HepG2 (cell line): ENCODE measurements around the gene SLFN14.
"Not testable (repeated sequence)": the region's sequence is repeated elsewhere in the genome, so short reads cannot be mapped to it uniquely, and the experiment has no call there.

ENCODE experiments used
- GATA4 ChIP-seq: sonication (generic); IDR thresholded peaks from 2 replicates; pipeline ENCODE4 v1.6.1; 2016; ENCODE audit warnings: antibody characterized with exemption, low read depth, borderline replicate concordance
- GATAD2A ChIP-seq: IDR thresholded peaks from 2 replicates; pipeline ENCODE4 v1.6.1; 2016
- JUNB ChIP-seq: sonication (generic); formaldehyde crosslinking; IDR thresholded peaks from 2 replicates; pipeline ENCODE4 v1.8.0; 2022; ENCODE audit warnings: missing genetic modification reagents, mild to moderate bottlenecking, borderline replicate concordance
- NR1H2 ChIP-seq: sonication (generic); formaldehyde crosslinking; IDR thresholded peaks from 2 replicates; pipeline ENCODE4 v1.8.1; 2022; ENCODE audit warnings: low read depth, missing genetic modification reagents, borderline replicate concordance
- POLR2AphosphoS5 ChIP-seq: IDR thresholded peaks from 2 replicates; pipeline ENCODE4 v1.6.1; 2012; ENCODE audit warnings: low read depth, low read length
- ZFP36 ChIP-seq: fragments of 150-350 bp; IDR thresholded peaks from 2 replicates; pipeline ENCODE4 v1.6.1; 2018; ENCODE audit warnings: borderline replicate concordance, low read length, low read depth; ENCODE audit not compliant: partially characterized antibody
- TF ChIP-seq, protein P1 (sequence below): sonication (generic); formaldehyde crosslinking; IDR thresholded peaks from 2 replicates; pipeline ENCODE4 v1.5.0; 2020; ENCODE audit warnings: mild to moderate bottlenecking, missing genetic modification reagents, moderate library complexity
- TF ChIP-seq, protein P2 (sequence below): sonication (generic); formaldehyde crosslinking; IDR thresholded peaks from 2 replicates; pipeline ENCODE4 v1.4.0; 2020; ENCODE audit warnings: missing genetic modification reagents

DNA sequence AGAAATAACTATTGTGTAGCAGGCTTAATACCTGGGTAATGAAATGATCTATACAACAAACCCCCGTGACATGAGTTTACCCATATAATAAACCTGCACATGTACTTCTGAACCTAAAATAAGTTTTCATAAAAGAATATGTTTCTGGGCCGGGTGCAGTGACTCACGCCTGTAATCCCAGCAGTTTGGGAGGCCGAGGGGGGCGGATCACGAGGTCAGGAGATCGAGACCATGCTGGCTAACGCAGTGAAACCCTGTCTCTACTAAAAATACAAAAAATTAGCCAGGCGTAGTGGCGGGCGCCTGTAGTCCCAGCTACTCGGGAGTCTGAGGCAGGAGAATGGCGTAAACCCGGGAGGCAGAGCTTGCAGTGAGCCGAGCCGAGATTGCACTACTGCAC lies 2.6 kb upstream of the SLFN14 start:
- not testable (repeated sequence) for TF ChIP-seq POLR2AphosphoS5; ZFP36; GATAD2A (CRISPR knock-in tag); GATA4; JUNB (CRISPR knock-in tag); NR1H2 (CRISPR knock-in tag)
- TF ChIP-seq, protein P1, sequence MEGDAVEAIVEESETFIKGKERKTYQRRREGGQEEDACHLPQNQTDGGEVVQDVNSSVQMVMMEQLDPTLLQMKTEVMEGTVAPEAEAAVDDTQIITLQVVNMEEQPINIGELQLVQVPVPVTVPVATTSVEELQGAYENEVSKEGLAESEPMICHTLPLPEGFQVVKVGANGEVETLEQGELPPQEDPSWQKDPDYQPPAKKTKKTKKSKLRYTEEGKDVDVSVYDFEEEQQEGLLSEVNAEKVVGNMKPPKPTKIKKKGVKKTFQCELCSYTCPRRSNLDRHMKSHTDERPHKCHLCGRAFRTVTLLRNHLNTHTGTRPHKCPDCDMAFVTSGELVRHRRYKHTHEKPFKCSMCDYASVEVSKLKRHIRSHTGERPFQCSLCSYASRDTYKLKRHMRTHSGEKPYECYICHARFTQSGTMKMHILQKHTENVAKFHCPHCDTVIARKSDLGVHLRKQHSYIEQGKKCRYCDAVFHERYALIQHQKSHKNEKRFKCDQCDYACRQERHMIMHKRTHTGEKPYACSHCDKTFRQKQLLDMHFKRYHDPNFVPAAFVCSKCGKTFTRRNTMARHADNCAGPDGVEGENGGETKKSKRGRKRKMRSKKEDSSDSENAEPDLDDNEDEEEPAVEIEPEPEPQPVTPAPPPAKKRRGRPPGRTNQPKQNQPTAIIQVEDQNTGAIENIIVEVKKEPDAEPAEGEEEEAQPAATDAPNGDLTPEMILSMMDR (CRISPR knock-in tag) = not testable (repeated sequence)
- TF ChIP-seq, protein P2, sequence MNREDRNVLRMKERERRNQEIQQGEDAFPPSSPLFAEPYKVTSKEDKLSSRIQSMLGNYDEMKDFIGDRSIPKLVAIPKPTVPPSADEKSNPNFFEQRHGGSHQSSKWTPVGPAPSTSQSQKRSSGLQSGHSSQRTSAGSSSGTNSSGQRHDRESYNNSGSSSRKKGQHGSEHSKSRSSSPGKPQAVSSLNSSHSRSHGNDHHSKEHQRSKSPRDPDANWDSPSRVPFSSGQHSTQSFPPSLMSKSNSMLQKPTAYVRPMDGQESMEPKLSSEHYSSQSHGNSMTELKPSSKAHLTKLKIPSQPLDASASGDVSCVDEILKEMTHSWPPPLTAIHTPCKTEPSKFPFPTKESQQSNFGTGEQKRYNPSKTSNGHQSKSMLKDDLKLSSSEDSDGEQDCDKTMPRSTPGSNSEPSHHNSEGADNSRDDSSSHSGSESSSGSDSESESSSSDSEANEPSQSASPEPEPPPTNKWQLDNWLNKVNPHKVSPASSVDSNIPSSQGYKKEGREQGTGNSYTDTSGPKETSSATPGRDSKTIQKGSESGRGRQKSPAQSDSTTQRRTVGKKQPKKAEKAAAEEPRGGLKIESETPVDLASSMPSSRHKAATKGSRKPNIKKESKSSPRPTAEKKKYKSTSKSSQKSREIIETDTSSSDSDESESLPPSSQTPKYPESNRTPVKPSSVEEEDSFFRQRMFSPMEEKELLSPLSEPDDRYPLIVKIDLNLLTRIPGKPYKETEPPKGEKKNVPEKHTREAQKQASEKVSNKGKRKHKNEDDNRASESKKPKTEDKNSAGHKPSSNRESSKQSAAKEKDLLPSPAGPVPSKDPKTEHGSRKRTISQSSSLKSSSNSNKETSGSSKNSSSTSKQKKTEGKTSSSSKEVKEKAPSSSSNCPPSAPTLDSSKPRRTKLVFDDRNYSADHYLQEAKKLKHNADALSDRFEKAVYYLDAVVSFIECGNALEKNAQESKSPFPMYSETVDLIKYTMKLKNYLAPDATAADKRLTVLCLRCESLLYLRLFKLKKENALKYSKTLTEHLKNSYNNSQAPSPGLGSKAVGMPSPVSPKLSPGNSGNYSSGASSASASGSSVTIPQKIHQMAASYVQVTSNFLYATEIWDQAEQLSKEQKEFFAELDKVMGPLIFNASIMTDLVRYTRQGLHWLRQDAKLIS (CRISPR knock-in tag) = not testable (repeated sequence)
